Hepatocyte (in vitro differentiated cells): ENCODE results near the gene GOLGA8H. TPM values are rescaled to one million over a fixed set of nuclear protein-coding genes. Genes with fewer than 3 reads are reported as not detected.
A peak's percentile ranks its signal among the peaks of the same experiment; 100 is the strongest.
"Not testable (repeated sequence)": the region's sequence is repeated elsewhere in the genome, so short reads cannot be mapped to it uniquely, and the experiment has no call there.

Experiments
- DNase-seq: peaks from one replicate; pipeline ENCODE4 v3.0.0-alpha.2; 2016; ENCODE audit warnings: low spot score
- H2AFZ ChIP-seq: fragments of 200-600 bp; sonication (generic); 2 replicates; pipeline ENCODE4 v1.6.0; 2016; ENCODE audit warnings: antibody characterized with exemption, mild to moderate bottlenecking
- H3K27ac ChIP-seq: fragments of 200-600 bp; sonication (generic); 2 replicates; pipeline ENCODE4 v1.5.1; 2016; ENCODE audit warnings: mild to moderate bottlenecking
- H3K27me3 ChIP-seq: fragments of 200-600 bp; sonication (generic); 2 replicates; pipeline ENCODE4 v1.6.1; 2016
- H3K36me3 ChIP-seq: fragments of 200-600 bp; sonication (generic); replicated peaks from 2 replicates; pipeline ENCODE4 v1.5.1; 2016; ENCODE audit warnings: low read depth; ENCODE audit not compliant: insufficient read depth
- H3K4me1 ChIP-seq: fragments of 200-600 bp; sonication (generic); 2 replicates; pipeline ENCODE4 v1.5.1; 2016; ENCODE audit warnings: mild to moderate bottlenecking, moderate library complexity; ENCODE audit not compliant: insufficient read depth
- H3K4me2 ChIP-seq: fragments of 200-600 bp; sonication (generic); 2 replicates; pipeline ENCODE4 v1.6.0; 2016
- H3K4me3 ChIP-seq: fragments of 200-600 bp; sonication (generic); 2 replicates; pipeline ENCODE4 v1.5.1; 2016; ENCODE audit warnings: mild to moderate bottlenecking
- H3K79me2 ChIP-seq: fragments of 200-600 bp; sonication (generic); 2 replicates; pipeline ENCODE4 v1.6.0; 2017; ENCODE audit warnings: mild to moderate bottlenecking
- H3K9me2 ChIP-seq: fragments of 200-600 bp; sonication (generic); replicated peaks from 2 replicates; pipeline ENCODE4 v1.6.0; 2017; ENCODE audit warnings: mild to moderate bottlenecking; ENCODE audit not compliant: insufficient read depth
- H3K9me3 ChIP-seq: fragments of 200-600 bp; sonication (generic); 2 replicates; pipeline ENCODE4 v1.5.1; 2016; ENCODE audit warnings: low read depth, mild to moderate bottlenecking
- H4K20me1 ChIP-seq: fragments of 200-600 bp; sonication (generic); 2 replicates; pipeline ENCODE4 v1.6.0; 2016; ENCODE audit warnings: mild to moderate bottlenecking; ENCODE audit not compliant: insufficient read depth, poor library complexity, severe bottlenecking
- CTCF ChIP-seq: fragments of 200-600 bp; sonication (generic); IDR thresholded peaks from 2 replicates; pipeline ENCODE4 v1.5.1; 2016; ENCODE audit warnings: antibody characterized with exemption, mild to moderate bottlenecking; ENCODE audit not compliant: poor library complexity
- EZH2 ChIP-seq: fragments of 200-600 bp; sonication (generic); IDR thresholded peaks from 2 replicates; pipeline ENCODE4 v1.6.1; 2016; ENCODE audit warnings: antibody characterized with exemption, mild to moderate bottlenecking, borderline replicate concordance
- EZH2phosphoT487 ChIP-seq: fragments of 200-600 bp; sonication (generic); IDR thresholded peaks from one replicate; pipeline ENCODE4 v1.6.1; 2018; ENCODE audit warnings: antibody characterized with exemption, mild to moderate bottlenecking, low read depth, moderate library complexity; ENCODE audit not compliant: unreplicated experiment, severe bottlenecking
- WGBS: methylation state at CpG from one replicate; pipeline ENCODE4 v1.1.6; 2016; ENCODE audit warnings: low lambda C conversion rate; ENCODE audit errors: missing lambda C conversion rate; 5-methylcytosine and 5-hydroxymethylcytosine counted together
- polyA plus RNA-seq: library from polyadenylated mRNA; unstranded; fragments of >200 nt; fragmentation: Nextera tagmentation; extraction: Ambion mirVana; gene quantifications from 2 replicates; pipeline ENCODE4 v1.2.1, GENCODE V29; 2016
- small RNA-seq: library from RNA; depleted of rRNA; stranded (forward); fragments of <200 nt; gene quantifications from one replicate; pipeline ENCODE3, GENCODE V24; 2014
- total RNA-seq: library from RNA; depleted of rRNA; stranded (reverse); fragments of >200 nt; gene quantifications from 2 replicates; pipeline ENCODE4 v1.2.3, GENCODE V29; 2014

Gene GOLGA8H
- total and polyA plus RNA-seq, 2 experiments from 2014 or later, result not detected

DNA sequence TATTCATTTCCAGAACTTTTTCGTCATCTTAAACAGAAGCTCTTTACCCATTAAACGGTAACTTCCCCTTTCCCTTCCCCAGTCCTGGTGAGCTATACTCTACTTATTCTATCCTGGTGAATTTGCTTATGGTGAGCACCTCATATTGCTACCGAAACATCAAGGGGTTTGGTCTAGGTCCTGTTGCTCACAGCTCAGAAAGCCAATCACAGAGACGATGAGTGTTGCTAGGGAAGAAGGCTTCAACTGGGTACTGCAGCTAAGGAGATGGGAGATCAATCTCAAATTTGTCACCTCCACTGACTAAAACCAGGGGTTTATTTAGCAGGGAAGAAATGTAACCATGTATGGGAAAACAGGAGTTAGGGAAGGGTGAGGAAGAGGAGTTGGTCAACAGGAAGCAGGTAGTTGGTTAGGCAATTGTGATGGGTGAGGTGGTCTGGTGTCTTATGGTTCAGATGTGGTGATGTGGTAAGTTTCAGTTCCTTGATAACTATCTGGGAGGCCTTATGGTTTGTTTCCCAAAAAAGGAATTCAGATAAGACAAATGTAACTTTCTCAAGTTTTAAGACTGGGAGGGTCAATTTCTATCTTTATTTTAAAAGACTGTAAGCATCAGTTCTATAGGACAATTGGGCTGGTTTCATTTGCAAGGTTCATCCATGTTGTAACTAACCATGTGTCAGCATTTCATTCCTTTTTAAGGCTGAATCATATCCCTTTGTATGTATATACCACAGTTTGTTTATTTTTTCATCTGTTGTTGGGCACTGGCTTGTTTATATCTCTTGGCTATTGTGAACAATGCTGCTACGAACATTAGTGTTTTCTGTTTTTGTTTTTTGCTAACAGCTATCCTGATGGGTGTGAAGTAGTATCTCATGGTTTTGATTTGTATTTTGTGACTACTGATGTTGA is 46.4 kb downstream of the GOLGA8H start:
- H3K36me3 ChIP-seq, result no peaks in the 10 kb centered on the region
- H3K4me1 ChIP-seq, result no peaks in the 10 kb centered on the region
- H3K27ac ChIP-seq, result no peak overlapping the region
- no peaks in the 10 kb centered on the region for H3K9me3 ChIP-seq
- H3K4me2 ChIP-seq, result no peak overlapping the region
- WGBS, result 95% methylated on average over 5 of the region's 5 CpGs
- H3K27me3 ChIP-seq, result no peaks in the 10 kb centered on the region
- H2AFZ ChIP-seq, result no peak overlapping the region
- DNase-seq, result no peak
- H4K20me1 ChIP-seq, result no peaks in the 10 kb centered on the region
- H3K79me2 ChIP-seq, result no peaks in the 10 kb centered on the region
- H3K4me3 ChIP-seq, result no peak overlapping the region
- no peaks in the 10 kb centered on the region for H3K9me2 ChIP-seq
- no peak for TF ChIP-seq EZH2phosphoT487
- TF ChIP-seq CTCF, result no peak
- no peak for TF ChIP-seq EZH2

- H3K4me3 ChIP-seq, H3K27ac ChIP-seq, H3K4me1 ChIP-seq, H3K36me3 ChIP-seq, H3K27me3 ChIP-seq, H3K9me2 ChIP-seq, H3K9me3 ChIP-seq, H4K20me1 ChIP-seq, H3K4me2 ChIP-seq, H2AFZ ChIP-seq, H3K79me2 ChIP-seq: not testable (repeated sequence)
- peak; percentile 28 for DNase-seq
- 52% methylated on average over 1 of the region's 1 CpG for WGBS
- peak; percentile 63 for TF ChIP-seq CTCF
Measured at GRCh38 chr15:30661154-30661553, 57.3 kb downstream of the GOLGA8H start.

Small RNA genes lying within 50 kb of the gene (small RNA-seq; reads per million reads assigned to genes)
- gene RF00096 (not detected), gene RN7SL628P (not detected), gene RN7SL796P (not detected)

Other genes starting within 250 kb of the GOLGA8H start
- gene CHRFAM7A, start 210.5 kb upstream of the GOLGA8H start, total RNA-seq, result 0.12 and 0.63 TPM in 2 replicates
- gene CHRFAM7A, start 210.5 kb upstream of the GOLGA8H start, polyA plus RNA-seq, result 0.18 and 0.68 TPM in 2 replicates
- 1.6 and 2.0 TPM in 2 replicates for gene GOLGA8R, start 189.8 kb upstream of the GOLGA8H start, total RNA-seq
- gene GOLGA8R, start 189.8 kb upstream of the GOLGA8H start, polyA plus RNA-seq, result 0.50 TPM in 1 of 2 replicates, not detected in the other
- gene GOLGA8Q, start 52.0 kb upstream of the GOLGA8H start, total RNA-seq, result 0.16 TPM in 1 of 2 replicates, not detected in the other
- 0.45 TPM in 1 of 2 replicates, not detected in the other for gene GOLGA8Q, start 52.0 kb upstream of the GOLGA8H start, polyA plus RNA-seq